Measurements from ENCODE around the gene RNF157. TPM values are rescaled to one million over a fixed set of nuclear protein-coding genes. Genes with fewer than 3 reads are reported as not detected.

Gene RNF157
- total and polyA plus RNA-seq, 9 of the 15 experiments (the other 6 are each of a cell fraction or from before 2014, with no cell fraction given): 8.1 to 31.7 (median 20.8) TPM

DNA sequence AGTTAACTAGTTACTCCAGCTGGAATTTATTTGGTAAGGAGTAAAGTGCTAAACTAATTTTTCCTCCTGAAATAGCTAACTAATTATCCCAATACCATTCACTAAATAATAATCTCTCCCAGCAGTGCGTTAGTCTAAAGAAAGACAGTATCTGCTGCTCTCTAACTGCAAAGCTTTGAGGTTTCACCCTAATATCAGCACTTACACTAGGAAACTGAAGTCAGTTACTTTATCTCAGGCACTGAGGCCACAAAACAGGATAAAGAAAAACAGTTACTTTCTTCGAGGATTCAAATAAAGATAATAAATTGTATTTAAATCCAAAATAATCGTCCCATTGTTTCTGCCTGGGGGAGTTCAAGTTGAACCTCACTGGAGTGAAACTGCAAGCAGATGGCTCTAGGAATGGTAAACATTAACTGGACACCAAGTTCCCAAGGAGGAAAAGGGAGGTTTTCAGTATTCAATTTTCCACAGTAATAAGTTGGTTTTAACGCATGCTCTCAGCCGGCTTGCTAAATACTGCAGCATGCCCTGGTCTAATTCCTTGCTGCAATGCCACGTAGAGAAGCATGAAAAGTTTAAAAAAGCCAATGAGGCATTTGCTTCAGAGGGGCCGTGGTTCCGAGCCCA, 79.3 kb downstream of the RNF157 start:
- no peak for FAIRE-seq

DNA sequence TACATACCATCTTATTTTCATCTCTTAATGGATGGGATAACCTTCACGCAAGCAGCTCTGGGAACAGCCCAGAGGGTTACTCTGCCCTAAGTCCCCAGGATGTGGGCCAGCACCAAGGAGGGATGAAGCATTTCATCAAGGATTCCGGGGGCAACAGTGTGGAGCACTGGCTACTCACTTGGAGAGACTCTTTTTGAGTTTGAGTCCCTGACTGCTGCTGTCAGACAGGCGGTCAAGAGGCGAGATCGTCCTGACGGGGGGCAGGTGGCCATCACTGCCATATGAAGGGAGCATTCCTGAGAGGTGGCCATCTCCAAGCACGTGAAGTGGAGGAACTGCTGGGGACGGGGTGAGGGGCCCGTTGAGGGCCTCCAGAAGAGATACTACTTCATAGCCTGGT, 81.1 kb downstream of the RNF157 start:
- ATAC-seq: no peak
- in situ Hi-C loops (cut with MboI): no loop called here
- CTCF ChIA-PET (ENCODE audit: low intra/inter-chr PET ratio): no interaction called here
- peaks cover 5 to 9% of the 10 kb centered on the region in 2 experiments; a peak in 4 of 5 replicates for H3K4me1 ChIP-seq (replicated peaks in 1 of 2; ENCODE audit: control insufficient read depth in 2 of 2, insufficient read depth in 2 of 2, low read length in 2 of 2)
- WGBS (ENCODE audit: insufficient coverage, low coverage, missing lambda C conversion rate): 89% methylated on average over 9 of the region's 9 CpGs
- no peaks in the 10 kb centered on the region for H3K9me1 ChIP-seq (ENCODE audit: control insufficient read depth, insufficient read depth, low read length)
- FAIRE-seq: no peak
- no peaks in the 10 kb centered on the region for H3K9me3 ChIP-seq (replicated peaks; ENCODE audit: control insufficient read depth, insufficient read depth, low read depth, low read length)
- H3K27me3 ChIP-seq (ENCODE audit: control insufficient read depth in 2 of 2, insufficient read depth in 2 of 2, low read length in 2 of 2): no peaks in the 10 kb centered on the region
- H3K4me2 ChIP-seq (ENCODE audit: insufficient read depth, low read length): no peak overlapping the region
- no peak overlapping the region for H3K27ac ChIP-seq (ENCODE audit: extremely low read depth, low read depth, low read length)
- H3K4me3 ChIP-seq: no peak overlapping the region
- H3K79me2 ChIP-seq (ENCODE audit: control insufficient read depth, insufficient read depth, low read length): no peaks in the 10 kb centered on the region
- intact Hi-C loops (cut with micrococcal nuclease): no loop called here
- peaks cover 79% of the 10 kb centered on the region for H3K36me3 ChIP-seq (ENCODE audit: control insufficient read depth, insufficient read depth, low read length)
- no peak overlapping the region for H2AFZ ChIP-seq (ENCODE audit: low read depth, low read length)
- POLR2A ChIA-PET: interaction anchor here (0.8 to 0.9 kb wide), 2 partner anchors 18 to 112 kb away, joined by 3 to 4 read pairs; partner anchors contain the start of gene FOXJ1
- no peak overlapping the region for H3K9ac ChIP-seq (ENCODE audit: insufficient read depth in 1 of 2, low read depth in 2 of 2, low read length in 2 of 2)
- H4K20me1 ChIP-seq (replicated peaks; ENCODE audit: control insufficient read depth, insufficient read depth, low read length): no peaks in the 10 kb centered on the region
- no peak for DNase-seq (ENCODE audit: extremely low read depth in 1 of 4, low spot score in 3 of 4)
- BruUV-seq (replicated peaks): no TSS peak
- TF ChIP-seq HDAC6 (IDR thresholded peaks at IDR 0.05; ENCODE audit: low read depth, low read length) (no peak), ZNF57 (CRISPR knock-in tag; IDR thresholded peaks at IDR 0.05) (no peak), ZFP36 (IDR thresholded peaks at IDR 0.05; ENCODE audit: low read depth, low read length, partially characterized antibody) (no peak), NFATC3 (IDR thresholded peaks at IDR 0.05) (no peak), PHB2 (IDR thresholded peaks at IDR 0.05; ENCODE audit: low read depth) (no peak), ZNF146 (CRISPR knock-in tag; IDR thresholded peaks at IDR 0.05; ENCODE audit: unreplicated experiment) (no peak)
- TF ChIP-seq, protein P1, sequence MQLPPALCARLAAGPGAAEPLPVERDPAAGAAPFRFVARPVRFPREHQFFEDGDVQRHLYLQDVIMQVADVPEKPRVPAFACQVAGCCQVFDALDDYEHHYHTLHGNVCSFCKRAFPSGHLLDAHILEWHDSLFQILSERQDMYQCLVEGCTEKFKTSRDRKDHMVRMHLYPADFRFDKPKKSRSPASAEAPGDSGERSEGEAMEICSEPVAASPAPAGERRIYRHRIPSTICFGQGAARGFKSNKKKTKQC (CRISPR knock-in tag; IDR thresholded peaks at IDR 0.05): no peak
- TF ChIP-seq, protein P2, sequence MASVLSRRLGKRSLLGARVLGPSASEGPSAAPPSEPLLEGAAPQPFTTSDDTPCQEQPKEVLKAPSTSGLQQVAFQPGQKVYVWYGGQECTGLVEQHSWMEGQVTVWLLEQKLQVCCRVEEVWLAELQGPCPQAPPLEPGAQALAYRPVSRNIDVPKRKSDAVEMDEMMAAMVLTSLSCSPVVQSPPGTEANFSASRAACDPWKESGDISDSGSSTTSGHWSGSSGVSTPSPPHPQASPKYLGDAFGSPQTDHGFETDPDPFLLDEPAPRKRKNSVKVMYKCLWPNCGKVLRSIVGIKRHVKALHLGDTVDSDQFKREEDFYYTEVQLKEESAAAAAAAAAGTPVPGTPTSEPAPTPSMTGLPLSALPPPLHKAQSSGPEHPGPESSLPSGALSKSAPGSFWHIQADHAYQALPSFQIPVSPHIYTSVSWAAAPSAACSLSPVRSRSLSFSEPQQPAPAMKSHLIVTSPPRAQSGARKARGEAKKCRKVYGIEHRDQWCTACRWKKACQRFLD (CRISPR knock-in tag; IDR thresholded peaks at IDR 0.05): no peak
- TF ChIP-seq, protein P3, sequence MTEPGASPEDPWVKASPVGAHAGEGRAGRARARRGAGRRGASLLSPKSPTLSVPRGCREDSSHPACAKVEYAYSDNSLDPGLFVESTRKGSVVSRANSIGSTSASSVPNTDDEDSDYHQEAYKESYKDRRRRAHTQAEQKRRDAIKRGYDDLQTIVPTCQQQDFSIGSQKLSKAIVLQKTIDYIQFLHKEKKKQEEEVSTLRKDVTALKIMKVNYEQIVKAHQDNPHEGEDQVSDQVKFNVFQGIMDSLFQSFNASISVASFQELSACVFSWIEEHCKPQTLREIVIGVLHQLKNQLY (CRISPR knock-in tag; conservative IDR thresholded peaks at IDR 0.05): no peak

More for the DNA sequence above, 79.3 kb downstream of the RNF157 start:
- intact Hi-C loops (cut with micrococcal nuclease) (no loop called here), in situ Hi-C loops (cut with MboI) (no loop called here)
- H3K4me2 ChIP-seq (ENCODE audit: insufficient read depth, low read length): no peak overlapping the region
- no peaks in the 10 kb centered on the region for H3K9me1 ChIP-seq (ENCODE audit: control insufficient read depth, insufficient read depth, low read length)
- no peaks in the 10 kb centered on the region for H3K9me3 ChIP-seq (replicated peaks; ENCODE audit: control insufficient read depth, insufficient read depth, low read depth, low read length)
- TF ChIP-seq, protein P4, sequence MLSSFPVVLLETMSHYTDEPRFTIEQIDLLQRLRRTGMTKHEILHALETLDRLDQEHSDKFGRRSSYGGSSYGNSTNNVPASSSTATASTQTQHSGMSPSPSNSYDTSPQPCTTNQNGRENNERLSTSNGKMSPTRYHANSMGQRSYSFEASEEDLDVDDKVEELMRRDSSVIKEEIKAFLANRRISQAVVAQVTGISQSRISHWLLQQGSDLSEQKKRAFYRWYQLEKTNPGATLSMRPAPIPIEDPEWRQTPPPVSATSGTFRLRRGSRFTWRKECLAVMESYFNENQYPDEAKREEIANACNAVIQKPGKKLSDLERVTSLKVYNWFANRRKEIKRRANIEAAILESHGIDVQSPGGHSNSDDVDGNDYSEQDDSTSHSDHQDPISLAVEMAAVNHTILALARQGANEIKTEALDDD (IDR thresholded peaks at IDR 0.05): 0 out of 2 replicates have a peak, but pooled peaks have one; percentile 47
- TF ChIP-seq ZNF764 (CRISPR knock-in tag; IDR thresholded peaks at IDR 0.05; ENCODE audit: low read depth): no peak
- H3K36me3 ChIP-seq (ENCODE audit: control insufficient read depth, insufficient read depth, low read length): peaks cover 71% of the 10 kb centered on the region
- no peak overlapping the region for H2AFZ ChIP-seq (ENCODE audit: low read depth, low read length)
- H3K79me2 ChIP-seq (ENCODE audit: control insufficient read depth, insufficient read depth, low read length): no peaks in the 10 kb centered on the region
- ChIA-PET CTCF (ENCODE audit: low intra/inter-chr PET ratio) (no interaction called here), POLR2A (interaction anchor here (1.0 kb wide), 1 partner anchor 11 kb away, joined by 4 read pairs; no protein-coding TSS in a partner anchor)
- H3K27me3 ChIP-seq (ENCODE audit: control insufficient read depth in 2 of 2, insufficient read depth in 2 of 2, low read length in 2 of 2): no peaks in the 10 kb centered on the region
- H3K4me1 ChIP-seq (replicated peaks in 1 of 2; ENCODE audit: control insufficient read depth in 2 of 2, insufficient read depth in 2 of 2, low read length in 2 of 2): peaks cover 5 to 9% of the 10 kb centered on the region in 2 experiments; a peak in 4 of 5 replicates
- BruUV-seq (replicated peaks): no TSS peak
- DNase-seq (ENCODE audit: extremely low read depth in 1 of 4, low spot score in 3 of 4) (no peak), ATAC-seq (no peak)
- no peak overlapping the region for H3K27ac ChIP-seq (ENCODE audit: extremely low read depth, low read depth, low read length)
- no peak overlapping the region for H3K4me3 ChIP-seq
- WGBS (ENCODE audit: insufficient coverage, low coverage, missing lambda C conversion rate): 71% methylated on average over 8 of the region's 8 CpGs
- peak overlapping the region in 1 of 2 experiments; percentile 46; a peak in 1 of 4 replicates for H3K9ac ChIP-seq (ENCODE audit: insufficient read depth in 1 of 2, low read depth in 2 of 2, low read length in 2 of 2)
- no peaks in the 10 kb centered on the region for H4K20me1 ChIP-seq (replicated peaks; ENCODE audit: control insufficient read depth, insufficient read depth, low read length)
